ENCODE data around the gene FBXL14.

DNA sequence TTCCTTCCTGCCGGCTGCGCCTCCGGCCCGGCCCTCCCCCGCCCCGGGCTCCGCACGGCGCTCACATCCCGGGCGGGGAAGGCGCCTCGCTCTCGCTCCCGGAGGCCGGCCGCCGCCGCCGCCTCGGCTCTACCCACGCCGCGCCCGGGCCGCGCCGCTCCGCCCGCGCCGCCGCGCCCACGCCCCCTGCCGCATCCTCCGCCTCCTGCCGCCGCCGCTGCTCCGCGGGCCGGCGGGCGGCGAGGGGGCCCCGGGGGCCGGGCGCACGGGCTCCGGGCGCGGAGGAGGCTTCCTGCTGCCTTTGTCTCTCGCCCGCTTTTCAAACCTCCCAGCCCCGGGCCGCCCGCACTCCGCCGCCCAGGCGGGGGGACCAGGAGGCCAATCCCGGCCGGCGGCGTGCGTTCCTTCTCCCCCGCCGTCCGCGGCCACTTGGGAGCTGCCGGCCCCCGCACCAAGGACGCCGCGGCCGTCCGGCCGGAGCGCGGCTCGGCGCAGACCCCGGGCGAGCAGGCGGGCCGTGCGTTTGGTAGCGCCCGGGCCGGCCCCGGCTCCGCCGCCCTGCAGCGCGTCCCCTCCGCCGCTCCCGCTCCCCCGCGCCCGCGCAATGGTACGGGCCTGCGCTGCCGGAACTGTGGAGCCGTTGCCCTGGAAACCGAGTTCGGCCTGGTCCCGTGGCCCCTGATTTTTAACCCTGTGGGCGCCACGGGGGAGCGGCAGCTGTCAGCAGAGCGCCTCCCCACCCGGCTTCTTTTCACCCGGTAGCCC, at the start of gene FBXL14:
- peak in 3 of 6 experiments; percentile 14 to 37 (median 22) for TF ChIP-seq CTCF (IDR thresholded peaks at IDR 0.05)
- peak in 2 of 4 donors; percentile 55 to 63 for TF ChIP-seq POLR2A (IDR thresholded peaks at IDR 0.05)

Measured in upper lobe of left lung (tissue), 4 donors.